Glutamatergic neuron (in vitro differentiated cells): ENCODE results near the gene ZNF70. TPM values are rescaled to one million over a fixed set of nuclear protein-coding genes. Genes with fewer than 3 reads are reported as not detected.

Source experiments
- total RNA-seq: library from RNA; stranded (reverse); fragmentation: NEBNext Ultra II Directional; extraction: Animal tissue kit (Norgen Biotek cat#: 25700); gene quantifications from one replicate; pipeline ENCODE4 v1.2.1, GENCODE V29; 2021; ENCODE audit not compliant: unreplicated experiment

Gene ZNF70
- total RNA-seq, 1 donor from 2014 or later = 9.0 TPM

Other genes with a start within 250 kb of the ZNF70 start
- not detected for gene IGLL1, start 170.8 kb downstream of the ZNF70 start, total RNA-seq
- not detected for gene DRICH1, start 118.8 kb downstream of the ZNF70 start, total RNA-seq
- not detected for gene RGL4, start 60.1 kb downstream of the ZNF70 start, total RNA-seq
- not detected for gene VPREB3, start 3.3 kb upstream of the ZNF70 start, total RNA-seq
- not detected for gene C22orf15, start 11.9 kb upstream of the ZNF70 start, total RNA-seq
- gene CHCHD10, start 16.9 kb upstream of the ZNF70 start, total RNA-seq = 35.9 TPM
- 28.8 TPM for gene MMP11, start 21.7 kb upstream of the ZNF70 start, total RNA-seq
- gene SMARCB1, start 35.9 kb upstream of the ZNF70 start, total RNA-seq = 227 TPM
- gene DERL3, start 87.9 kb upstream of the ZNF70 start, total RNA-seq = 1.2 TPM
- 52.4 TPM for gene SLC2A11, start 106.8 kb upstream of the ZNF70 start, total RNA-seq
- 581 TPM for gene MIF, start 143.3 kb upstream of the ZNF70 start, total RNA-seq
- gene GSTT2B, start 210.1 kb upstream of the ZNF70 start, total RNA-seq = 11.9 TPM
- gene DDTL, start 215.8 kb upstream of the ZNF70 start, total RNA-seq = 0.96 TPM
- 95.9 TPM for gene DDT, start 223.3 kb upstream of the ZNF70 start, total RNA-seq
- 0.76 TPM for gene GSTT2, start 229.0 kb upstream of the ZNF70 start, total RNA-seq